Right atrium auricular region (tissue), 2 donors: ENCODE data around the gene NOL4L. TPM values are rescaled to one million over a fixed set of nuclear protein-coding genes. Genes with fewer than 3 reads are reported as not detected.

Experiments
- DNase-seq: peaks from one replicate; pipeline ENCODE4 v3.0.0-alpha.2; 2019; ENCODE audit warnings: low spot score
- H3K27ac ChIP-seq, 2 donors: fragments of 200-600 bp; sonication (generic); 1 replicate in 1 of 2; 2 replicates in 1 of 2; pipeline ENCODE4 v1.5.1; 2016 to 2019
- H3K27me3 ChIP-seq, 2 donors: fragments of 200-600 bp; sonication (generic); one replicate each; pipeline versions ENCODE4 v1.5.1 to v1.6.0; 2017 to 2019
- H3K36me3 ChIP-seq: fragments of 200-600 bp; sonication (generic); one replicate; pipeline ENCODE4 v1.5.1; 2016
- H3K4me1 ChIP-seq, 2 donors: fragments of 200-600 bp; sonication (generic); one replicate each; pipeline versions ENCODE4 v1.5.1 to v1.6.0; 2017 to 2019
- H3K4me3 ChIP-seq, 2 donors: fragments of 200-600 bp; sonication (generic); 1 replicate in 1 of 2; 2 replicates in 1 of 2; pipeline ENCODE4 v1.5.1; 2017 to 2019; ENCODE audit warnings: mild to moderate bottlenecking in 1 of 2, moderate library complexity in 1 of 2
- H3K9me3 ChIP-seq, 2 donors: fragments of 200-600 bp; sonication (generic); one replicate each; pipeline ENCODE4 v1.5.1; 2019
- CTCF ChIP-seq, 2 donors: fragments of 200-600 bp; sonication (generic); IDR thresholded peaks; one replicate each; pipeline ENCODE4 v1.5.1; 2019; ENCODE audit warnings: antibody characterized with exemption in 2 of 2
- total RNA-seq, 2 donors: library from RNA; depleted of rRNA; stranded (reverse); fragments of >200 nt; gene quantifications; one replicate each; pipeline ENCODE4 v1.1.0, GENCODE V29; 2016

Gene NOL4L
- total RNA-seq, 2 donors from 2014 or later, result 7.6 to 10.4 TPM

- no peak for TF ChIP-seq CTCF (IDR thresholded peaks at IDR 0.05)
- H3K4me1 ChIP-seq, result peaks cover 0 to 9% of the 10 kb centered on the region in 2 donors
- H3K27me3 ChIP-seq, result no peaks in the 10 kb centered on the region
- H3K4me3 ChIP-seq, result no peak overlapping the region
- no peaks in the 10 kb centered on the region for H3K9me3 ChIP-seq
- DNase-seq, result no peak
- no peaks in the 10 kb centered on the region for H3K36me3 ChIP-seq
- no peak overlapping the region for H3K27ac ChIP-seq
Observed at GRCh38 chr20:32566379-32567374, 18.5 kb downstream of the NOL4L start.

DNA sequence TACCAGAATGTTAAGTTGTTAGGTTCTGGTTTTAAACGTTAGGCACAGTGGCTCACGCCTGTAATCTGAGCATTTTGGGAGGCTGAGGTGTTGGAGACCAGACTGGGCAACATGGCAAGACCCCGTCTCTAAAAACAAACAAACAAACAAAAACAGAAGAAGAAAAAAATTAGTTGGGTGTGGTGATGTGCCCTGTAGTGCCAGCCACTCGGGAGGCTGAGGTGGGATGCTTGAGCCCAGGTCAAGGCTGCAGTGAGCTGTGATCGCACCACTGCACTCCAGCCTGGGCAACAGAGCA is 19.4 kb downstream of the NOL4L start:
- no peak for DNase-seq
- Histone ChIP-seq H3K36me3 (no peaks in the 10 kb centered on the region), H3K9me3 (no peaks in the 10 kb centered on the region), H3K27me3 (no peaks in the 10 kb centered on the region), H3K4me1 (peaks cover 0 to 14% of the 10 kb centered on the region in 2 donors), H3K4me3 (no peak overlapping the region), H3K27ac (no peak overlapping the region)
- TF ChIP-seq CTCF (IDR thresholded peaks at IDR 0.05), result no peak

DNA sequence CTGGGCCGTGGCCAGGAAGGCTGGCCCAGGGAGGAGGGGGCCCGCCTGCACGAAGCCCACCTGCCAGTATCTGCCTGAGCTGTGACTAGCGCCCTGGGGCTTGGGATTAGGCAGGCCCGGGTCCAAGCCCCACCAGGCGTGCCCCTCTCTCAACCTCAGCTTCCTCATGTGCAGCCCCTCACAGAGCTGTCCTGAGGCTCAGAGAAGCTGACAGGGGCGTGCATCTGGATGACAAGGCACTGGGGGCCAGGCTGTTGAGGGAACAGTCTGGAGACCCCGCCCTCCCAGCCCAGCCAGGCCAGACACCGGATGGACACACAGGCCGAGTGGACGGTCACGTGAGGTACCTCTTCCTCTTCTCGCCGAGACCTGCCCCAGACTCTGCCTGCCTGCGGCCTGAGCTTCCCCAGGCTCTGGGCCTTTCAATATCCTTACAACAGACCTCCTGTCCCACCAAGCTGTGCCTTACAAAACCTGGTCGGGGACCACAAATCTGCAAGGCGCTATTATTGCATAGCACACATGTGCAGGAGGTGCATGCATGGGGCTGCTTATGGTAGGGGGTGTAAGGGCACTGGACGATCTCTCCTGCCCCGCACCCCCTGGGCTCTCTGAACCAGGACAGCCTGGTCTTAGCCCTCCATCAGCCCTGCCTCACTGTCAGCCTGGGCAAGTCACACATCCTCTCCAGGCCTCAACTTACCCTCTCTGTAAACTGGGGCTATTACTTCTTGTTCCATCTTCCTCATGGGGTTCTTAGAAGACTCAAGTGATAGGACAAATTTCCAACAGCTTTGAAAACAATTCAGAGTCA is 20.0 kb downstream of the NOL4L start:
- Histone ChIP-seq H3K27me3 (no peaks in the 10 kb centered on the region), H3K4me1 (peaks cover 0 to 14% of the 10 kb centered on the region in 2 donors), H3K27ac (no peak overlapping the region), H3K4me3 (no peak overlapping the region), H3K36me3 (no peaks in the 10 kb centered on the region), H3K9me3 (no peaks in the 10 kb centered on the region)
- no peak for DNase-seq
- no peak for TF ChIP-seq CTCF (IDR thresholded peaks at IDR 0.05)

- Histone ChIP-seq H3K27me3 (no peaks in the 10 kb centered on the region), H3K9me3 (no peaks in the 10 kb centered on the region), H3K4me3 (no peak overlapping the region), H3K4me1 (peaks cover 0 to 17% of the 10 kb centered on the region in 2 donors), H3K36me3 (no peaks in the 10 kb centered on the region), H3K27ac (no peak overlapping the region)
- TF ChIP-seq CTCF (IDR thresholded peaks at IDR 0.05), result no peak
- no peak for DNase-seq
Observed at GRCh38 chr20:32564440-32564839, 20.7 kb downstream of the NOL4L start.

GRCh38 chr20:32563311-32564272 is 21.5 kb downstream of the NOL4L start:
- no peak overlapping the region for H3K4me3 ChIP-seq

More at GRCh38 chr20:32563311-32564272, 21.5 kb downstream of the NOL4L start:
- Histone ChIP-seq H3K27me3 (no peaks in the 10 kb centered on the region), H3K36me3 (no peaks in the 10 kb centered on the region), H3K4me1 (peaks cover 0 to 17% of the 10 kb centered on the region in 2 donors), H3K27ac (no peak overlapping the region), H3K9me3 (no peaks in the 10 kb centered on the region)
- no peak for TF ChIP-seq CTCF (IDR thresholded peaks at IDR 0.05)
- DNase-seq, result no peak
